Cardiac septum (tissue), 1 donor: ENCODE data around the gene ASB2. TPM values are rescaled to one million over a fixed set of nuclear protein-coding genes. Genes with fewer than 3 reads are reported as not detected.

Experiments
- DNase-seq: peaks from one replicate; pipeline ENCODE4 v3.0.0-alpha.2; 2020; ENCODE audit warnings: low spot score
- intact Hi-C: fragments of 100-400 bp; cut with DNase I; formaldehyde crosslinking; loops from one replicate; pipeline ENCODE4 v1.14.0; 2022
- long read RNA-seq: library from polyadenylated mRNA; unstranded; transcript quantifications from one replicate; pipeline ENCODE4 v2.0.0, GENCODE V29; 2021
- total RNA-seq: library from RNA; stranded (reverse); fragmentation: NEBNext Ultra II Directional; extraction: Animal tissue kit (Norgen Biotek cat#: 25700); gene quantifications from one replicate; pipeline ENCODE4 v1.2.1, GENCODE V29; 2021
- donor health status: DM: no; HTN: no; CAD: no.

Gene ASB2
- total RNA-seq = 156 TPM
- long read RNA-seq, transcript ASB2-202 (3 exons, 2,168 nt) = minor isoform, 16 of 323 reads
- long read RNA-seq, transcript ASB2-203 (10 exons, 2,842 nt) = major isoform, 187 of 323 reads
- long read RNA-seq, transcript ASB2-201 (8 exons, 2,743 nt) = minor isoform, 20 of 323 reads
- long read RNA-seq, partial matches to known transcripts = 50 of 323 reads
- long read RNA-seq, other reads (novel, unspliced or antisense) = 50 of 323 reads

- no peak for DNase-seq
- intact Hi-C loops = loop anchor here (2.0 kb wide), 1 partner anchor 20 kb away; no protein-coding TSS in a partner anchor
These were observed at the start of gene ASB2 for GRCh38 chr14:93976477-93977057. ASB2 (minus strand) TSS chr14:93976570; CDS start chr14:93964539, 12,031 bp downstream.

- no peak for DNase-seq
- intact Hi-C loops = no loop called here
These were observed 49.4 kb upstream of the ASB2 start for GRCh38 chr14:94025720-94026119.

- no peak for DNase-seq
- intact Hi-C loops = no loop called here
These were observed 48.2 kb upstream of the ASB2 start for GRCh38 chr14:94024549-94024948.

- no peak for DNase-seq
These were observed 46.4 kb upstream of the ASB2 start for GRCh38 chr14:94022532-94023411.

GRCh38 chr14:94021416-94022157, 45.2 kb upstream of the ASB2 start:
- intact Hi-C loops = no loop called here
- no peak for DNase-seq

More at GRCh38 chr14:94022532-94023411, 46.4 kb upstream of the ASB2 start:
- intact Hi-C loops = no loop called here

GRCh38 chr14:94021001-94021400, 44.6 kb upstream of the ASB2 start:
- intact Hi-C loops = no loop called here

GRCh38 chr14:94020267-94020666, 43.9 kb upstream of the ASB2 start:
- intact Hi-C loops = no loop called here
- no peak for DNase-seq

More at GRCh38 chr14:94021001-94021400, 44.6 kb upstream of the ASB2 start:
- no peak for DNase-seq

- intact Hi-C loops = no loop called here
- no peak for DNase-seq
These were observed 43.0 kb upstream of the ASB2 start for GRCh38 chr14:94019329-94019728.

- no peak for DNase-seq
- intact Hi-C loops = no loop called here
These were observed 41.9 kb upstream of the ASB2 start for GRCh38 chr14:94018308-94018707.

- DNase-seq = no peak
- intact Hi-C loops = no loop called here
These were observed 40.1 kb upstream of the ASB2 start for GRCh38 chr14:94016446-94016976.

GRCh38 chr14:94015223-94015622, 38.9 kb upstream of the ASB2 start:
- DNase-seq = no peak
- intact Hi-C loops = no loop called here

- no peak for DNase-seq
- intact Hi-C loops = no loop called here
These were observed 38.0 kb upstream of the ASB2 start for GRCh38 chr14:94014382-94014781.

GRCh38 chr14:94011795-94012194, 35.4 kb upstream of the ASB2 start:
- intact Hi-C loops = no loop called here
- no peak for DNase-seq

GRCh38 chr14:94010625-94011024, 34.3 kb upstream of the ASB2 start:
- intact Hi-C loops = no loop called here
- no peak for DNase-seq

GRCh38 chr14:94009767-94010166, 33.4 kb upstream of the ASB2 start:
- no peak for DNase-seq
- intact Hi-C loops = no loop called here

- intact Hi-C loops = no loop called here
- no peak for DNase-seq
These were observed 31.9 kb upstream of the ASB2 start for GRCh38 chr14:94008234-94008633.

- intact Hi-C loops = no loop called here
- DNase-seq = no peak
These were observed 29.1 kb upstream of the ASB2 start for GRCh38 chr14:94005324-94006073.

- DNase-seq = no peak
- intact Hi-C loops = no loop called here
These were observed 27.6 kb upstream of the ASB2 start for GRCh38 chr14:94004015-94004414.

- intact Hi-C loops = no loop called here
- no peak for DNase-seq
These were observed 27.0 kb upstream of the ASB2 start for GRCh38 chr14:94003397-94003796.
